ENCODE data around the gene GGTLC1. TPM values are rescaled to one million over a fixed set of nuclear protein-coding genes. Genes with fewer than 3 reads are reported as not detected.

The GGTLC1 gene
- total RNA-seq, 1 experiment from 2014 or later = not detected

GRCh38 chr20:23959054-23959453, 29.5 kb downstream of the GGTLC1 start:
- Histone ChIP-seq H3K9me3 (replicated peaks) (no peaks in the 10 kb centered on the region), H3K27ac (no peak overlapping the region), H3K4me1 (no peaks in the 10 kb centered on the region), H3K36me3 (no peaks in the 10 kb centered on the region), H3K4me3 (no peak overlapping the region), H3K27me3 (no peaks in the 10 kb centered on the region)
- DNase-seq = no peak

GRCh38 chr20:23955896-23956295, 32.7 kb downstream of the GGTLC1 start:
- H3K4me1 ChIP-seq = no peaks in the 10 kb centered on the region

GRCh38 chr20:23954008-23954745, 34.4 kb downstream of the GGTLC1 start:
- Histone ChIP-seq H3K4me1 (no peaks in the 10 kb centered on the region), H3K27ac (no peak overlapping the region), H3K4me3 (no peak overlapping the region), H3K36me3 (no peaks in the 10 kb centered on the region), H3K27me3 (no peaks in the 10 kb centered on the region), H3K9me3 (replicated peaks) (no peaks in the 10 kb centered on the region)
- no peak for DNase-seq

More at GRCh38 chr20:23955896-23956295, 32.7 kb downstream of the GGTLC1 start:
- no peak overlapping the region for H3K27ac ChIP-seq
- H3K4me3 ChIP-seq = no peak overlapping the region
- no peaks in the 10 kb centered on the region for H3K36me3 ChIP-seq
- no peaks in the 10 kb centered on the region for H3K27me3 ChIP-seq
- no peaks in the 10 kb centered on the region for H3K9me3 ChIP-seq (replicated peaks)
- DNase-seq = no peak

- peak; percentile 29 to 53 for DNase-seq
- Histone ChIP-seq H3K27ac (no peak overlapping the region), H3K27me3 (no peaks in the 10 kb centered on the region), H3K4me1 (no peaks in the 10 kb centered on the region; the same call in 1 of the 2 replicates), H3K9me3 (replicated peaks) (no peaks in the 10 kb centered on the region), H3K4me3 (no peak overlapping the region), H3K36me3 (no peaks in the 10 kb centered on the region)
Observed at GRCh38 chr20:23946206-23946605, 42.4 kb downstream of the GGTLC1 start.

- Histone ChIP-seq H3K27me3 (no peaks in the 10 kb centered on the region), H3K9me3 (replicated peaks) (no peaks in the 10 kb centered on the region), H3K27ac (no peak overlapping the region), H3K36me3 (no peaks in the 10 kb centered on the region), H3K4me1 (no peaks in the 10 kb centered on the region; the same call in 1 of the 2 replicates), H3K4me3 (no peak overlapping the region)
- DNase-seq = no peak
Observed at GRCh38 chr20:23943304-23943703, 45.3 kb downstream of the GGTLC1 start.

DNA sequence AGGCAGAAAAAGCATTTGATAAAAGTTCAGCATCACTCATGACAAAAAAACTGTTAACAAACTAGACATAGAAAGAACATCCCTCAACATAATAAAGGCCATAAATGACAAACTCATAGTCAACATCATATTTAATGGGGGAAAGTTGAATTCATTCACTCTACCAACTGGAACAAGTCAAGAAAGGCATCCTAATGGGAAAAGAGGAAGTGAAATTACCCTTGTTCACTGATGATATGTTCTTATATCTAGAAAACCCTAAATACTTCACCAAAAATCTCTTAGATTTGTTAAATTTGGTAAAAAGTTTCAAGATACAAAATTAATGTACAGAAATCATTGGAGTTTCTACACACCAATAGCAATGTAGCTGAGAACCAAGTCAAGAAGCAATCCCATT, 48.9 kb downstream of the GGTLC1 start:
- Histone ChIP-seq H3K4me3 (no peak overlapping the region), H3K4me1 (no peaks in the 10 kb centered on the region), H3K9me3 (replicated peaks) (no peaks in the 10 kb centered on the region), H3K36me3 (no peaks in the 10 kb centered on the region), H3K27ac (no peak overlapping the region), H3K27me3 (no peaks in the 10 kb centered on the region)
- DNase-seq = no peak

GRCh38 chr20:23939063-23939462, 49.5 kb downstream of the GGTLC1 start:
- Histone ChIP-seq H3K27me3 (no peaks in the 10 kb centered on the region), H3K4me1 (no peaks in the 10 kb centered on the region), H3K36me3 (no peaks in the 10 kb centered on the region), H3K27ac (no peak overlapping the region), H3K9me3 (replicated peaks) (no peaks in the 10 kb centered on the region), H3K4me3 (no peak overlapping the region)
- DNase-seq = no peak

DNA sequence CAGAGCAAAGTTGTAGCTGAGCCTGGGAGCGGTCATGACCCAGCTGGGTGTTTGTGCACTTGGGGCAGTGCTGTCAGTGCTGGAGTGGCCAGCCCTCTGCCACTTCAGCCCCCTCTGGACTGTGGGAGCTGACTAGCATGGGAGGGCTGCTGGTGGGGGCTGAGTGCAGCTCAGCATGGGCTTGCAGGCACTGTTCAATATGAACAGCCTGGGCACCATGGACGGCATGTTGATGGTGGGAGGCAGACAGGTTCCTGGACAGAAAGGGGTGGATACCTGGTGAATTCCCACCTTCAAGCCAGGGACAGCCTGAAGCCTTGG, 50.5 kb downstream of the GGTLC1 start:
- Histone ChIP-seq H3K27me3 (no peaks in the 10 kb centered on the region), H3K4me3 (no peak overlapping the region), H3K4me1 (no peaks in the 10 kb centered on the region), H3K27ac (no peak overlapping the region), H3K36me3 (no peaks in the 10 kb centered on the region), H3K9me3 (replicated peaks) (no peaks in the 10 kb centered on the region)
- no peak for DNase-seq

DNA sequence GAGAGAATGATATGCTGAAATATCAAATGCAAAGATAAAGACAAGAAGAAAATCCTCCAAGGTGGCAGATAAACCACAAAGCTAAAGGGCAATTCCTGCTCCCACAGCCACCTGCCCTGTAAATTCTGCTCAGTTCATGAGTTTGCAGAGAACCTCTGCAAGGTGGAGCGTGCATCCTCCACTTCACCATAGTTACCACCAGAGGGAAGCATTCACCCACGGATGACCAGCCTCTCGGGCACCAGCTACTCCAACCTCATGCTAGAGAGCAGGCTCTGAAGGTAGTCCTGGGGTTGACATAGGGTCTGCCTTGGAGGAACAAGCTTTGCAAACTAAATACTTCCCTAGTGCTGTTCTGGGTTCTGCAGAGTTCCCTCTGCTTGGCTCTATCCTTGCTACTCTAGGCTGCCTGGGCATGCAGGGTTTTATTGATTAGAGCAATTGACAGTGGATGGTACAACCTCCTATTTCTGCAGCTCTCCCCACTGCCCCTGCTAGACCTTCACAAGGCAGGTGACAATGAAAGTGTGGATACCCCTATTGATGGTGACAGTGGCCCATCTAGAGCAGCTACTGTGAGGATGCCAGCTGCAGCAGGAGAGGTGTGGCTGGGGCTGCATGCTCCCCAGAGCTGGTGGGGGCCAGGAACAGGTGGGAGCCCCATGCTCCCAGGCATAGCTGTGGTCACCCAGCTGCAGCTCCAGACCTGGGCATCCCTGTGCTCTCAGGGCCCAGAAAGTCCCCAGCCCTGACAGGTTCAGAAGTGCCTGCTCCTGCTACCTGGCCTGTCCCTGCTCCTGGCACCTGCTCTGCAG, 51.1 kb downstream of the GGTLC1 start:
- no peaks in the 10 kb centered on the region for H3K9me3 ChIP-seq (replicated peaks)
- no peaks in the 10 kb centered on the region for H3K36me3 ChIP-seq
- H3K27ac ChIP-seq = no peak overlapping the region
- no peak overlapping the region for H3K4me3 ChIP-seq
- DNase-seq = peak; percentile 43 to 67
- H3K4me1 ChIP-seq = no peaks in the 10 kb centered on the region
- H3K27me3 ChIP-seq = no peaks in the 10 kb centered on the region

Other genes starting within 250 kb of the GGTLC1 start
- not detected in 2 replicates for gene CST1, start 237.8 kb downstream of the GGTLC1 start, total RNA-seq (2014; rRNA removed; shearing (Covaris generic))
- gene CST2, start 162.1 kb downstream of the GGTLC1 start, total RNA-seq (2014; rRNA removed; shearing (Covaris generic)) = not detected in 2 replicates
- gene CST5, start 109.0 kb downstream of the GGTLC1 start, total RNA-seq (2014; rRNA removed; shearing (Covaris generic)) = not detected in 2 replicates

Data from SJCRH30 (cell line).